ENCODE measurements around the gene KANK2.

Gene KANK2

GRCh38 chr19:11197291-11198174 is at the start of gene KANK2:
TSS of gene KANK2 (minus strand) at chr19:11197545. CDS start at chr19:11194511, 3,034 bp downstream.
- DNase-seq (ENCODE audit: low read depth), result peak; percentile 72

GRCh38 chr19:11246941-11247340 is 49.6 kb upstream of the KANK2 start:
- no peak for DNase-seq (ENCODE audit: low read depth)

GRCh38 chr19:11244846-11245589 is 47.7 kb upstream of the KANK2 start:
- DNase-seq (ENCODE audit: low read depth), result no peak

GRCh38 chr19:11243798-11244169 is 46.4 kb upstream of the KANK2 start:
- no peak for DNase-seq (ENCODE audit: low read depth)

- DNase-seq (ENCODE audit: low read depth), result peak; percentile 80
Observed at GRCh38 chr19:11242864-11243797, 45.8 kb upstream of the KANK2 start.

- DNase-seq (ENCODE audit: low read depth), result no peak
Observed at GRCh38 chr19:11242025-11242424, 44.7 kb upstream of the KANK2 start.

- no peak for DNase-seq (ENCODE audit: low read depth)
Observed at GRCh38 chr19:11240008-11240444, 42.7 kb upstream of the KANK2 start.

- no peak for DNase-seq (ENCODE audit: low read depth)
Observed at GRCh38 chr19:11239377-11240000, 42.1 kb upstream of the KANK2 start, which contains the start of gene ANGPTL8. TSS of gene ANGPTL8 (plus strand) at chr19:11239619. CDS start at chr19:11239638, 19 bp downstream.

GRCh38 chr19:11238781-11239376 is 41.5 kb upstream of the KANK2 start:
- DNase-seq (ENCODE audit: low read depth), result no peak

- no peak for DNase-seq (ENCODE audit: low read depth)
Observed at GRCh38 chr19:11238041-11238440, 40.7 kb upstream of the KANK2 start.

GRCh38 chr19:11237321-11237720 is 40.0 kb upstream of the KANK2 start:
- no peak for DNase-seq (ENCODE audit: low read depth)

- no peak for DNase-seq (ENCODE audit: low read depth)
Observed at GRCh38 chr19:11236324-11237301, 39.3 kb upstream of the KANK2 start.

- no peak for DNase-seq (ENCODE audit: low read depth)
Observed at GRCh38 chr19:11234486-11235075, 37.2 kb upstream of the KANK2 start.

- DNase-seq (ENCODE audit: low read depth), result no peak
Observed at GRCh38 chr19:11233073-11233472, 35.7 kb upstream of the KANK2 start.

GRCh38 chr19:11232555-11232954 is 35.2 kb upstream of the KANK2 start:
- no peak for DNase-seq (ENCODE audit: low read depth)

GRCh38 chr19:11230621-11231386 is 33.5 kb upstream of the KANK2 start:
- no peak for DNase-seq (ENCODE audit: low read depth)

GRCh38 chr19:11227195-11227886 is 30.0 kb upstream of the KANK2 start:
- no peak for DNase-seq (ENCODE audit: low read depth)

GRCh38 chr19:11226716-11227166 is 29.4 kb upstream of the KANK2 start:
- DNase-seq (ENCODE audit: low read depth), result no peak

Data from fibroblast of gingiva (primary cell).